Measurements from ENCODE around the gene CDYL2.
"Not testable (repeated sequence)": the region's sequence is repeated elsewhere in the genome, so short reads cannot be mapped to it uniquely, and the experiment has no call there.

CDYL2 gene

GRCh38 chr16:80806927-80807340, 2.5 kb upstream of the CDYL2 start:
- DNase-seq = no peak

DNA sequence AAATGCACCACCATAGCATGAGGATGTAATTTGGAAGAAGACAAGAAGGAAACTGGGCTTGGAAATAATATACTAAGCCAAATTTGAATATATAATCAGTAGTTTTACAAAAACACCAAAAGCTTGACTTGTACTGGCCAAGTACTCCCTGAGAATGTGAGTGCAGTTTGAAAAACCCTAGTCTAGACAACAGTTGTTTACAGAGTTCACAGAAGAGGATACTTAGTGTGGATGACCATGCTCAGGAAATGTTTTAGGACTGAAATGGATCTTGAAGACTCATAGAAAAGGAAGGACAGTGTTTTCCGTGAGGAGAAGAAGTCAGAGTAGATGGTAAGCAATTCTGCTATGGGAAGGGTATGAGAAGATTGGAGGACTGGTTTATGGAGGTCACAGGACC, 1.9 kb upstream of the CDYL2 start:
- DNase-seq = no peak

GRCh38 chr16:80804056-80804525, 307 bp downstream of the CDYL2 start:
- DNase-seq = no peak

GRCh38 chr16:80803339-80804055, 901 bp downstream of the CDYL2 start:
- no peak for DNase-seq

- DNase-seq = no peak
These were observed 1.5 kb downstream of the CDYL2 start for GRCh38 chr16:80802902-80803301.

DNA sequence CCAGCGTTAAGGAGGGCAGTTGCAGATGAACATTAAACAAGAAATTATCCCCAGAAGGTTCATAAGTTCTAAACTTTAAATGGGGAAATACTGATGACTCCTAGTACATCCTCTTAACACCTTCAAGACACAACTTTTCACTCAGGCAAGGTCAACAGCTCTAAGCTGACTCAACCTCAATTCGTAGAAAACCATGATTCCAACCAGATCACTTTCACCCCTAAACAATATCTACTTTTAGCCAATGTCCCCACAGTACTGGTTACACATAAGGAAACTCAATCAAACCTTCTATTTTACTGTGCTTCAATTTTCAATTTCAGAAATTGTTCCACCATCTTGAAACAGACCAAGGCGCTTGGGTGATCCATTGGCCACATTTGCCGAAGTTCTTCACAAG, 2.3 kb downstream of the CDYL2 start:
- DNase-seq = no peak

DNA sequence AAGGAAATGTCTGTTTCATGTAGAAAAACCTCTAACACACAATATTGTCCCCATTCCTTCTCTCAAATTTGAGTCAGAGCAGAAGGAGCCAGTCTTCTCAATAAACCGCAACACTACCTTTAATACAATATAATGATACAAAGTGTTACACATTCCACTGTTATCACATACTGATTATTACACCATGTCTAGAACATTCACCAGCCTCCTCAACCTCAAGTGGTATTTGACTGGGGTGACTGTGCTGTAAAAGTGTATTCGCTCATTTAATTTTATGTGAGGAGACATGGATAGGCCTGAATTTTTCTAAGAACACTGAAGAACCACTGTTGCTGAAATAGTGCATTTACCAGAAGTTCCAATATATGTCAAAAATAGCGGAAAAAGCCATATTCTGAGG, 10.3 kb downstream of the CDYL2 start:
- DNase-seq = no peak

- no peak for DNase-seq
These were observed 12.4 kb downstream of the CDYL2 start for GRCh38 chr16:80792031-80792430.

- no peak for DNase-seq
These were observed 13.0 kb downstream of the CDYL2 start for GRCh38 chr16:80791411-80791810.

DNA sequence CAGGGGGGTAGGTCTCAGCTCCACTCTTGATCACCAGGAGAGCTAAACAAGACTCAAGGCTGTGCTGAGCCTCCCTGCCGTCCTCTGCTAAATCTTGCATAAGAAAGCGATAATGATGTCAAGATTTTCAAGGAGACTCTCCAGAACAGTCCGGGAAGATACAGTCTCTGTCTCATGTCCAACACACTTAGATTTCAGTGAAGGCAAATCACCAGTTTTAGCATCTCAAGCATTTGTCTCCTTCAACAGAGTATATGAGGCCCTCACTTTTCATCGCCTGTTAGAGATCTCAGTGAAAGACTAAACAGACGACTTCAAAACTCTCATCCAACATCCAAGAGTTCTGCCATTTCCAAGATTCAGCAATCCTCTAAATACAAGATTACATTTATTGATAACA, 13.6 kb downstream of the CDYL2 start:
- DNase-seq = no peak

- no peak for DNase-seq
These were observed 16.4 kb downstream of the CDYL2 start for GRCh38 chr16:80788027-80788426.

- not testable (repeated sequence) for DNase-seq
These were observed 17.8 kb downstream of the CDYL2 start for GRCh38 chr16:80786561-80786960.

DNA sequence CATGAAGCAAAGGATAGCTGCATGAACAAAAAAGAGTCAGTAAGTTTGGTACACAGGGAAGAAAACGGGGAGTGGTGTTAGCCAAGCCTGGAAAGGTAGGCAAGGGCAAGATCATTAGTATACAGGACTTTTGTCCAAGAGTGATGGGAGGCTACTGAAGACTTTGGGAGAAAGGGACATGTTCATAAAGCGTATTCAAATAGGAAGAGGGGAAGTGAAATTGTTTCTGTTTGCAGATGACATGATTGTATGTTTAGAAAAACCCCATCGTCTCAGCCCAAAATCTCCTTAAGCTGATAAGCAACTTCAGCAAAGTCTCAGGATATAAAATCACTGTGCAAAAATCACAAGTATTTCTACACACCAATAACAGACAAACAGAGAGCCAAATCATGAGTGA, 19.4 kb downstream of the CDYL2 start:
- DNase-seq = no peak

DNA sequence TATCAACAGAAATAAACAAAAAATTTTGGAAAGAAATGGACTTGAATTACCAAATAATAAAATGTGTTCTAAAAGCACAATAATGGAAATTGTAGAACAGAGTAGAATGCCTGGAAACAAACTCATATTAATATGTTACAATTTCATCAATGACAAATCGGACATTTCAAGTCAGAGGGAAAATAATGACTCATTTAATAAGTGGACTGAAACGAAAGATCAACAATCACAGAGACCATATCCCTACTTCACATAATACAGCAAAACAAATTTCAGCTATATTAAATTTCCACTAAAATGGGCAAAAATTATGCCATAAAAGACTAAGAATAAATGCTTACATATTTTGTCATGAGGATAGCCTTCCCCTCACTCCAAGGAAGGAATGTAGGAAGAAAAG, 25.7 kb downstream of the CDYL2 start:
- no peak for DNase-seq

DNA sequence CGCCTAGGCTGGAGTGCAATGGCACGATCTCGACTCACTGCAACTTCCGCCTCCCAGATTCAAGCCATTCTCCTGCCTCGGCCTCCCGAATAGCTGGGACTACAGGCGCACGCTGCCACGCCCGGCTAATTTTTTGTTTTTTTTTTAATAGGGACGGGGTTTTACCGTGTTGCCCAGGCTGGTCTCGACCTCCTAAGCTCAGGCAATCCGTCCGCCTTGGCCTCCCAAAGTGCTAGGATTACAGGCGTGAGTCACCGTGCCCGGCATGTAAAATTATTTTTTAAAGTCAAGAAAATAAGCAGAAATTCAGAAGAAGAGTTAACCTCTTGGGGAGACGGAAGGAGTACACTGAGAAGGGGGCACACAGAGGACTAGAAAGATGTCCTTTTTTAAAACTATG, 27.5 kb downstream of the CDYL2 start:
- DNase-seq = no peak

DNA sequence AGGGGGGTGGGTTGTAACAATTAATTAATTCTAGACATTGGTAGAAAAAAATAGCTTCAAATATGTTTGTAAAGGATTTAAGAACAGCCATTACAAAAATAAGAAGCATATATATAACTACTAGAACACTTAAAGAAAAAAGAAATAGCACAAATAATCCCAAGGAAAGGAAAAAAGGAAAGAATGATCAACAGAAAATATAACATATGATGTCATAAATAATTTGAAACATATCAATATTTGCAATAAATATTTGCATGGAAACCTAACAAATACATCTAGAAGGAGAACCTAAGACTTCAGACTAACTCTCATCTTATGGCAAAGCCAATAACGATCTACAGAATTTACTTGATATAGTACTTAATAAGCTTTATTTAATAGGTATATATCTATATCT, 28.9 kb downstream of the CDYL2 start:
- no peak for DNase-seq

DNA sequence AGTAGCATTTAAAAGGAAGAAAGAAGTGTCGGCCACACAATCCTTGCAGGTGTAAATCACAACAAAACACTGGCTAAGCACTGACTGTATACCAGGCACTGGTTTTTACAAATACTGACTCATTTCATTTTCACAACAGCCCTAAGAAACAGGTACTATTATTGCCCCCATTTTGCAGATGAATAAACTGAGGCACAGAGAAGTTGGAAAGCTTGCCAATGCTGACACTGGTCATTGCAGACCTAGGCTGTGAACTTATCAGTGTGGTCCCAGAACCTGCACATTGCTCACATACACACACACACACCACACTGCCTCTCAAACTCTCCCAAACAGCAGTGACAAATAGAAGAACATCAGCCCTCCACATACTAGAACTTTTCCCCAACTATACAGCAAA, 37.6 kb downstream of the CDYL2 start:
- DNase-seq = no peak

- no peak for DNase-seq
These were observed 44.8 kb downstream of the CDYL2 start for GRCh38 chr16:80759419-80760162.

- DNase-seq = no peak
These were observed 49.9 kb downstream of the CDYL2 start for GRCh38 chr16:80754476-80754875.

DNA sequence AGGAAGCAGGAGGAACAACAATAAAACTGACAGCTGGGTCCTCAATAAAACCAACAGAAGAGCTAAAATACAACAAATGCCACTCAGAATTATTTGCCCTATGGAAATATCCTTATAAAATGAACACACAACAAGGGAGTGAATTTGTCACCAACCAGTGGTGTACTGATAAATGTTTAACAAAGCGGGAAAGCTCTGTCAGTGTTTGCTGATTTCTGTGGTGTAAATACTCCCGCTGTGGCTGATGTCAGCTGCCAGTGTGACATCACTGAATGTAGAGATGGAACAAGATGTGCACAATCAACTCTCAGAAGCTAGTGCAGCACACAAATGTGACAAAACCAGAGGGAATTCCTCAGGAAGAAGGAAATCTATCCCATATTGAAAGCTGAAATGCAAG, 51.9 kb downstream of the CDYL2 start:
- DNase-seq = no peak

- no peak for DNase-seq
These were observed 53.2 kb downstream of the CDYL2 start for GRCh38 chr16:80751167-80751566.

- no peak for DNase-seq
These were observed 58.2 kb downstream of the CDYL2 start for GRCh38 chr16:80746231-80746630.

DNA sequence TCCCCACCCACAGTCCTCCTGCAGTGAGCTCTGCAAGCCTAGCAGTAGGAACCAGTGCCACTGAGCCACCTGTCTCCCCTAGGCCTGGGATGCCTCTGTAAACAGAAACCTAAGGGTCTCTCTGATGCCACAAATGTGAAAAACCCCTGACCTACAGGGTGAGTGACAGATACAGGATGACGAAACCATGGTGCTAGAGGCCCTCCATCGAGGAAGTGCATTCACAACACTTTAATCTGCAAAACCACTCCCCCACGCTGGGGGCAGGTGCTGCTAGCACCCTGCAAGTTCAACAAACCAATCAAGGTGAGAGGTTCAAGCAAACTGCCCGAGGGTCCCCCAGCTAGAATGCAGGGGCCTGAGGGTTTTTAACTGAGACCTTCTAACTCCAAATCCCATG, 59.5 kb downstream of the CDYL2 start:
- DNase-seq = no peak

- no peak for DNase-seq
These were observed 60.6 kb downstream of the CDYL2 start for GRCh38 chr16:80743772-80744171.

- DNase-seq = no peak
These were observed 61.1 kb downstream of the CDYL2 start for GRCh38 chr16:80743273-80743672.
